ENCODE data around the gene GBF1.

Gene GBF1

GRCh38 chr10:102231357-102232318 is 13.7 kb upstream of the GBF1 start:
- peak; percentile 50 to 76 for DNase-seq (ENCODE audit: low read depth in 1 of 2, low spot score in 1 of 2)
- TF ChIP-seq POLR2AphosphoS5 (IDR thresholded peaks at IDR 0.05; ENCODE audit: low read depth) (no peak), CTCF (IDR thresholded peaks at IDR 0.05; ENCODE audit: insufficient read depth, low read length) (peak; percentile 91)
- H3K27ac ChIP-seq (replicated peaks), result no peak overlapping the region
- H3K27me3 ChIP-seq (ENCODE audit: insufficient read depth, poor library complexity, severe bottlenecking), result peaks cover 14% of the 10 kb centered on the region
- peak overlapping the region; percentile 41 for H3K4me3 ChIP-seq (replicated peaks; ENCODE audit: insufficient read depth, low read length)

- H3K27me3 ChIP-seq (ENCODE audit: insufficient read depth, poor library complexity, severe bottlenecking), result peaks cover 14% of the 10 kb centered on the region
- no peak overlapping the region for H3K4me3 ChIP-seq (replicated peaks; ENCODE audit: insufficient read depth, low read length)
- H3K27ac ChIP-seq (replicated peaks), result no peak overlapping the region
- TF ChIP-seq GABPA (IDR thresholded peaks at IDR 0.05; ENCODE audit: low read depth) (no peak), POLR2AphosphoS5 (IDR thresholded peaks at IDR 0.05; ENCODE audit: low read depth) (no peak), REST (IDR thresholded peaks at IDR 0.05; ENCODE audit: insufficient replicate concordance, low read depth) (no peak)
- no peak for DNase-seq (ENCODE audit: low read depth in 1 of 2, low spot score in 1 of 2)
Observed at GRCh38 chr10:102233997-102234396, 11.3 kb upstream of the GBF1 start.

- no peak for TF ChIP-seq CTCF (IDR thresholded peaks at IDR 0.05; ENCODE audit: insufficient read depth, low read length)
- TF ChIP-seq SPI1 (IDR thresholded peaks at IDR 0.05; ENCODE audit: borderline replicate concordance, low read depth), result no peak
- no peak for TF ChIP-seq POLR2AphosphoS5 (IDR thresholded peaks at IDR 0.05; ENCODE audit: low read depth)
- Histone ChIP-seq H3K27ac (replicated peaks) (no peak overlapping the region), H3K27me3 (ENCODE audit: insufficient read depth, poor library complexity, severe bottlenecking) (peaks cover 21% of the 10 kb centered on the region), H3K4me3 (replicated peaks; ENCODE audit: insufficient read depth, low read length) (no peak overlapping the region)
- no peak for DNase-seq (ENCODE audit: low read depth in 1 of 2, low spot score in 1 of 2)
Observed at GRCh38 chr10:102234888-102235597, 10.3 kb upstream of the GBF1 start.

- TF ChIP-seq POLR2AphosphoS5 (IDR thresholded peaks at IDR 0.05; ENCODE audit: low read depth) (no peak), CTCF (IDR thresholded peaks at IDR 0.05; ENCODE audit: insufficient read depth, low read length) (no peak), GABPA (IDR thresholded peaks at IDR 0.05; ENCODE audit: low read depth) (no peak), REST (IDR thresholded peaks at IDR 0.05; ENCODE audit: insufficient replicate concordance, low read depth) (no peak), SPI1 (IDR thresholded peaks at IDR 0.05; ENCODE audit: borderline replicate concordance, low read depth) (no peak)
- Histone ChIP-seq H3K4me3 (replicated peaks; ENCODE audit: insufficient read depth, low read length) (no peak overlapping the region), H3K27me3 (ENCODE audit: insufficient read depth, poor library complexity, severe bottlenecking) (peaks cover 21% of the 10 kb centered on the region), H3K27ac (replicated peaks) (no peak overlapping the region)
- DNase-seq (ENCODE audit: low read depth in 1 of 2, low spot score in 1 of 2), result no peak
Observed at GRCh38 chr10:102235598-102235920, 9.8 kb upstream of the GBF1 start.
